H1 (cell line): ENCODE results near the gene ITGB5. TPM values are rescaled to one million over a fixed set of nuclear protein-coding genes. Genes with fewer than 3 reads are reported as not detected.
A peak's percentile ranks its signal among the peaks of the same experiment; 100 is the strongest.

Experiments used
- CTCF ChIA-PET: fragments of 300-600 bp; sonication (Branson Sonifier 250); formaldehyde crosslinking; loops from one replicate; lab custom pipeline; 2021; ENCODE audit not compliant: partially characterized antibody; lab: Charles Lee
- POLR2A ChIA-PET: fragments of 300-600 bp; sonication (Branson Sonifier 250); formaldehyde crosslinking; loops from one replicate; lab custom pipeline; 2021; ENCODE audit warnings: inconsistent platforms; ENCODE audit not compliant: partially characterized antibody; lab: Charles Lee
- DNase-seq, 2 experiments: peaks; one replicate each; pipeline versions ENCODE4 v3.0.0 to v3.0.0-alpha.2; 2010 to 2022; ENCODE audit warnings: low spot score in 2 of 2, low read depth in 1 of 2, mixed read lengths in 1 of 2
- FAIRE-seq: peaks from 2 replicates; lab custom pipeline; 2011; peaks lifted over from hg19 to GRCh38; lab: Jason Lieb, UNC
- H2AFZ ChIP-seq: 2 replicates; pipeline ENCODE4 v1.8.1; 2012; ENCODE audit warnings: low read length, inconsistent platforms
- H2AK5ac ChIP-seq: 2 replicates; pipeline ENCODE4 v1.6.1; 2013; ENCODE audit warnings: low read depth, low read length
- H2BK120ac ChIP-seq: replicated peaks from 2 replicates; pipeline ENCODE3; 2013; ENCODE audit warnings: low read depth, low read length, inconsistent platforms
- H2BK12ac ChIP-seq: 2 replicates; pipeline ENCODE4 v1.6.1; 2013; ENCODE audit warnings: low read depth, low read length
- H2BK15ac ChIP-seq: 2 replicates; pipeline ENCODE4 v1.6.1; 2013; ENCODE audit warnings: low read length
- H2BK20ac ChIP-seq: 2 replicates; pipeline ENCODE4 v1.6.1; 2013; ENCODE audit warnings: low read length
- H2BK5ac ChIP-seq: 2 replicates; pipeline ENCODE4 v1.6.1; 2013; ENCODE audit warnings: low read depth, low read length
- H3K14ac ChIP-seq: 2 replicates; pipeline ENCODE4 v1.6.1; 2013; ENCODE audit warnings: inconsistent platforms; ENCODE audit not compliant: insufficient read length
- H3K18ac ChIP-seq: 2 replicates; pipeline ENCODE4 v1.6.1; 2013; ENCODE audit warnings: low read length; ENCODE audit errors: extremely low read depth
- H3K23ac ChIP-seq: 2 replicates; pipeline ENCODE4 v1.6.1; 2013; ENCODE audit warnings: inconsistent platforms; ENCODE audit not compliant: insufficient read length
- H3K23me2 ChIP-seq: 2 replicates; pipeline ENCODE4 v1.6.1; 2013; ENCODE audit warnings: low read depth, low read length
- H3K27ac ChIP-seq: 2 replicates; pipeline ENCODE4 v1.6.1; 2011; ENCODE audit warnings: low read depth, low read length, inconsistent platforms
- H3K27me3 ChIP-seq, 4 experiments: replicated peaks in 1 of 4; 1 replicate in 1 of 4; 2 replicates in 3 of 4; pipeline versions ENCODE4 v1.6.1 to v1.8.1; 2011 to 2013; ENCODE audit warnings: low read length in 3 of 4, mild to moderate bottlenecking in 3 of 4, inconsistent platforms in 2 of 4, mixed read lengths in 2 of 4, moderate library complexity in 1 of 4; ENCODE audit not compliant: control insufficient read depth in 3 of 4, insufficient read depth in 3 of 4; ENCODE audit errors: extremely low read depth in 1 of 4
- H3K36me3 ChIP-seq, 4 experiments: 2 replicates each; pipeline versions ENCODE4 v1.6.1 to v1.8.1; 2011 to 2013; ENCODE audit warnings: mild to moderate bottlenecking in 4 of 4, low read length in 3 of 4, moderate library complexity in 2 of 4, control low read depth in 1 of 4, inconsistent platforms in 1 of 4; ENCODE audit not compliant: insufficient read depth in 4 of 4, control insufficient read depth in 2 of 4
- H3K4ac ChIP-seq: replicated peaks from 2 replicates; pipeline ENCODE3; 2013; ENCODE audit warnings: low read length, low read depth, mixed read lengths, inconsistent platforms; ENCODE audit not compliant: insufficient read length
- H3K4me1 ChIP-seq, 4 experiments: replicated peaks in 1 of 4; 1 replicate in 1 of 4; 2 replicates in 3 of 4; pipeline versions ENCODE4 v1.6.1 to v1.8.1; 2011 to 2013; ENCODE audit warnings: low read length in 3 of 4, inconsistent platforms in 2 of 4, mixed read lengths in 1 of 4; ENCODE audit not compliant: insufficient read depth in 4 of 4, control insufficient read depth in 3 of 4
- H3K4me2 ChIP-seq, 2 experiments: 2 replicates each; pipeline versions ENCODE4 v1.6.1 to v1.8.1; 2011 to 2013; ENCODE audit warnings: low read depth in 2 of 2, low read length in 2 of 2, control low read depth in 1 of 2, inconsistent platforms in 1 of 2, mild to moderate bottlenecking in 1 of 2; ENCODE audit not compliant: insufficient read depth in 1 of 2
- H3K4me3 ChIP-seq, 4 experiments: fragments of 200-600, 300-600 bp in 1 of 4; sonication (generic), shearing (Covaris generic), sonication (Bioruptor Twin) in 1 of 4; 2 replicates each; pipeline versions ENCODE4 v1.5.1 to v1.8.1; 2011 to 2016; ENCODE audit warnings: low read length in 4 of 4, low read depth in 3 of 4, control low read depth in 2 of 4, inconsistent platforms in 2 of 4, mild to moderate bottlenecking in 2 of 4, mixed read lengths in 1 of 4, moderate library complexity in 1 of 4; ENCODE audit not compliant: insufficient read depth in 2 of 4; ENCODE audit errors: extremely low read depth in 1 of 4
- H3K56ac ChIP-seq: replicated peaks from 2 replicates; pipeline ENCODE3; 2013; ENCODE audit warnings: low read depth, mild to moderate bottlenecking, mixed read lengths, low read length, inconsistent platforms; ENCODE audit not compliant: insufficient read length
- H3K79me1 ChIP-seq: 2 replicates; pipeline ENCODE4 v1.6.1; 2013; ENCODE audit warnings: low read depth, low read length, control low read depth
- H3K79me2 ChIP-seq, 2 experiments: 2 replicates each; pipeline versions ENCODE4 v1.6.1 to v1.8.1; 2012 to 2013; ENCODE audit warnings: low read length in 2 of 2, mild to moderate bottlenecking in 2 of 2, inconsistent platforms in 1 of 2; ENCODE audit not compliant: insufficient read depth in 2 of 2, control insufficient read depth in 1 of 2
- H3K9ac ChIP-seq, 4 experiments: replicated peaks in 1 of 4; 1 replicate in 1 of 4; 2 replicates in 3 of 4; pipeline versions ENCODE4 v1.6.1 to v1.8.1; 2011 to 2013; ENCODE audit warnings: low read depth in 3 of 4, low read length in 3 of 4, control low read depth in 2 of 4, mild to moderate bottlenecking in 2 of 4, moderate library complexity in 2 of 4, inconsistent platforms in 1 of 4; ENCODE audit errors: extremely low read depth in 1 of 4
- H3K9me3 ChIP-seq, 2 experiments: 2 replicates each; pipeline versions ENCODE4 v1.6.1 to v1.8.1; 2012 to 2013; ENCODE audit warnings: mild to moderate bottlenecking in 2 of 2, moderate library complexity in 2 of 2, control low read depth in 1 of 2, inconsistent platforms in 1 of 2, low read depth in 1 of 2, low read length in 1 of 2, mixed read lengths in 1 of 2; ENCODE audit not compliant: insufficient read depth in 2 of 2
- H4K20me1 ChIP-seq, 2 experiments: replicated peaks in 1 of 2; 2 replicates each; pipeline versions ENCODE3 to v1.8.1; 2011 to 2013; ENCODE audit warnings: inconsistent platforms in 2 of 2, low read length in 2 of 2, mild to moderate bottlenecking in 1 of 2; ENCODE audit not compliant: insufficient read depth in 2 of 2, control insufficient read depth in 1 of 2
- H4K5ac ChIP-seq: 2 replicates; pipeline ENCODE4 v1.6.1; 2013; ENCODE audit warnings: low read length, low read depth, mixed read lengths, inconsistent platforms; ENCODE audit not compliant: insufficient read length
- H4K8ac ChIP-seq: 2 replicates; pipeline ENCODE4 v1.8.0; 2013; ENCODE audit warnings: mild to moderate bottlenecking, moderate library complexity, low read length, inconsistent platforms; ENCODE audit not compliant: insufficient read depth; ENCODE audit errors: extremely low read depth
- H4K91ac ChIP-seq: replicated peaks from 2 replicates; pipeline ENCODE3; 2013; ENCODE audit warnings: low read length, mixed read lengths, inconsistent platforms; ENCODE audit not compliant: insufficient read length
- BRCA1 ChIP-seq: IDR thresholded peaks from 2 replicates; pipeline ENCODE4 v1.6.1; 2012; ENCODE audit warnings: low read depth, low read length, improper control_type of control experiment
- CEBPB ChIP-seq: IDR thresholded peaks from 2 replicates; pipeline ENCODE4 v1.6.1; 2012; ENCODE audit warnings: low read depth, low read length
- MAX ChIP-seq: IDR thresholded peaks from 2 replicates; pipeline ENCODE4 v1.6.1; 2012; ENCODE audit warnings: inconsistent platforms
- POU5F1 ChIP-seq: IDR thresholded peaks from 2 replicates; pipeline ENCODE4 v1.6.1; 2011; ENCODE audit warnings: low read depth, mild to moderate bottlenecking, low read length, moderate library complexity
- WGBS, 2 experiments: shearing (Covaris generic) in 1 of 2; methylation state at CpG; one replicate each; pipeline versions ENCODE4 v1.1.6 to v1.1.7; 2013 to 2015; ENCODE audit warnings: low lambda C conversion rate in 2 of 2, mixed read lengths in 2 of 2, inconsistent platforms in 1 of 2, low coverage in 1 of 2, missing lambda C conversion rate in 1 of 2; ENCODE audit not compliant: insufficient replicate concordance in 2 of 2, insufficient coverage in 1 of 2, insufficient read length in 1 of 2; ENCODE audit errors: extremely low coverage in 1 of 2, missing lambda C conversion rate in 1 of 2; 5-methylcytosine and 5-hydroxymethylcytosine counted together
- polyA plus RNA-seq, 7 experiments: library from polyadenylated mRNA; depleted of rRNA in 3 of 7; stranded (reverse) in 5 of 7; unstranded in 2 of 7; fragments of >200 nt in 5 of 7; fragments of 200-250 nt in 2 of 7; gene quantifications; 1 replicate in 5 of 7; 2 replicates in 1 of 7; 4 replicates in 1 of 7; pipeline versions ENCODE4 v1.2.1 to v1.2.3, GENCODE V29; 2011 to 2013; ENCODE audit warnings: missing spikeins in 2 of 7, mixed read lengths in 2 of 7
- total RNA-seq: library from RNA; stranded (reverse); fragmentation: NEBNext Ultra II Directional; extraction: Animal tissue kit (Norgen Biotek cat#: 25700); gene quantifications from 2 replicates; pipeline ENCODE4 v1.2.1, GENCODE V29; 2021

Gene ITGB5
- total and polyA plus RNA-seq, 2 of the 8 experiments (the other 6 are each of a cell fraction or from before 2014, with no cell fraction given): 101 to 268 TPM

GRCh38 chr3:124758851-124759635 is 128.1 kb downstream of the ITGB5 start:
- H3K27ac ChIP-seq: no peak overlapping the region
- H2BK12ac ChIP-seq: no peak overlapping the region
- no peak overlapping the region for H2BK15ac ChIP-seq
- H3K79me1 ChIP-seq: no peaks in the 10 kb centered on the region
- H3K9ac ChIP-seq: no peak overlapping the region
- peak overlapping the region; percentile 26; the same call in 1 of the 2 replicates for H2BK20ac ChIP-seq
- H4K8ac ChIP-seq: no peak overlapping the region
- no peak for DNase-seq
- no peaks in the 10 kb centered on the region for H3K79me2 ChIP-seq
- H3K14ac ChIP-seq: no peak overlapping the region
- H2BK120ac ChIP-seq: no peak overlapping the region
- FAIRE-seq: no peak
- no peaks in the 10 kb centered on the region for H4K20me1 ChIP-seq
- H3K27me3 ChIP-seq: no peaks in the 10 kb centered on the region
- H3K36me3 ChIP-seq: peaks cover 0 to 14% (median 9%) of the 10 kb centered on the region in 4 experiments; a peak in 5 of 8 replicates
- no peak overlapping the region for H3K4ac ChIP-seq
- H3K23me2 ChIP-seq: no peaks in the 10 kb centered on the region
- H3K23ac ChIP-seq: no peak overlapping the region
- no peak overlapping the region for H2BK5ac ChIP-seq
- no peak overlapping the region for H3K18ac ChIP-seq
- TF ChIP-seq POU5F1: no peak
- no peak for TF ChIP-seq CEBPB
- TF ChIP-seq MAX: no peak
- TF ChIP-seq BRCA1: no peak
- H4K91ac ChIP-seq: no peak overlapping the region
- WGBS, 2 experiments: 79 to 100% methylated on average over 1 to 5 of the region's 5 CpGs
- ChIA-PET POLR2A (interaction anchor here (0.6 to 2.7 kb wide), 3 partner anchors 11 to 459 kb away, joined by 3 to 11 read pairs (median 11); no protein-coding TSS in a partner anchor), CTCF (interaction anchor here (0.6 to 11.6 kb wide), 17 partner anchors 11 to 601 kb away, joined by 3 to 173 read pairs (median 4); no protein-coding TSS in a partner anchor)
- H3K9me3 ChIP-seq: no peaks in the 10 kb centered on the region
- no peak overlapping the region for H3K56ac ChIP-seq
- H3K4me2 ChIP-seq: no peak overlapping the region
- H3K4me3 ChIP-seq: no peak overlapping the region
- no peak overlapping the region for H4K5ac ChIP-seq
- peaks cover 0 to 3% (median 0%) of the 10 kb centered on the region in 4 experiments; a peak in 3 of 7 replicates for H3K4me1 ChIP-seq
- H2AFZ ChIP-seq: no peak overlapping the region
- no peak overlapping the region for H2AK5ac ChIP-seq
